HS-27A (cell line): ENCODE data around the gene FBXO11.

Experiments used
- DNase-seq: peaks from one replicate; pipeline ENCODE4 v3.0.0-alpha.2; 2012; ENCODE audit warnings: low read depth, missing footprints

Gene FBXO11

DNA sequence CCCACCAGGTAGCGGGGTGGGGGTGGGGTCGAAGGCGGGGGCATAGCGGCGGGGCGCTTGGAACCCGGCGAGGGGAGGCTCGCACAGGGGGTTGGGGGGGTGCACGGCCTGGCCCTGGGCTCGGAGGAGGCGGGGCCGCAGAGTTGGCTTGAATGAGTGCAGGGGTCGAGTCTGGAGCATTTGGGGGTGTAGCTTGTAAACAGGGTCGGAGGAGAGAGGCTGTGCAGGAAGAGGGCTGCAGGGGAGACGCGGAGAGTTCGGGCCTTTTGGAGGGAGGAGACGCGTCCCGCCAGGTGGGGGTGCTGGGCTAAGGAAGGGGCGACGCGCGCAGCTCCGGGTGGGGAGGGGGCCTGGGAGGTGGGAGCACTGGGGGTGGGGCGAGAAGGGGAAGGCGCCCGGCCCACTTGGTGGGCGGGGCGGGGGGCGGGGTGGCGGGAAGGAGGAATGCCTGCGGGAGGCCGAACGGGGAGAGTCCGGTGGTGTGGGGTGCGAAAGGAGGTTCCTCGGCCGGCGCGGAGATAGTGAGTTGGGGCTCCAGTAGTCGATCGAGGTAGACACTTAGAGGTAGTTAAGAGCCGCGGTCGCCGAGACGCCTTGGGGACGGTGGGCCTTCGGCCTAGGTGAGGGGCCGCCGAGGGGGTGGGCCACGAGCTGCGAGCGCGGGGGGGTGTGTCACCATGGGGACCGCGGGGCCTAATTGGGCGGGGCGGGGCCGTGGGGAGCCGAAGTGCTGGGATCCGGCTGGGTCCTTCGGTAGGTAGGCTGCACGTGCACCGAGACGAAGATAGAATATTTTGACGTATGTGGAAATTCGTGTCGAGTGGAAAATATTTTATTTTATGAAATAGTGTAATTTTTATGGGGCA lies 122.6 kb downstream of the FBXO11 start:
- DNase-seq, result peak; percentile 26

GRCh38 chr2:47782671-47783485 lies 123.4 kb downstream of the FBXO11 start, which contains the start of gene MSH6:
Gene MSH6, plus strand, starts transcription at chr2:47783145. Its CDS starts 89 bp downstream, at chr2:47783234.
- peak; percentile 74 for DNase-seq

- DNase-seq, result no peak
Measured at GRCh38 chr2:47782381-47782670, 124.0 kb downstream of the FBXO11 start.

GRCh38 chr2:47779426-47779790 lies 126.9 kb downstream of the FBXO11 start:
- no peak for DNase-seq

GRCh38 chr2:47778698-47779425 lies 127.4 kb downstream of the FBXO11 start:
- DNase-seq, result no peak

- DNase-seq, result no peak
Measured at GRCh38 chr2:47777277-47777937, 128.9 kb downstream of the FBXO11 start.

DNA sequence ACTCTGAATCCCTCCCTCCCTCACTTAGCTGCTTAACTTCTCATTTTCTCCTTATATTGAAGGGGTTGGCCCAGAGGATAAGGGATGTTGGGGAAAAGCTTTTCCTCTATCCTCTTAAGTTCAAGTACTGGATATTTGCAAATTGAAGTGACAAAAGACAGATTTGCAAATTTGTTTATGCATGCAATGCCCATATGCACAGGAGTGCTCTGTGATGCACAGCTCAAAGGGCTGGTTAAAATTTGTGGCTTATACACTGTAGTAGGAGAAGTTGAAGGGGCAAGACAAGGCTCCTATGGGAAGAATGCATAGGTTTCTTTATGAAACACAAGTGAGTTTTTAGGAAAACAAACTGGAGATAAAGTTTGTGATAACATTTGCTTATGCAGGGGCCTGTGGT lies 131.7 kb downstream of the FBXO11 start:
- DNase-seq, result no peak

DNA sequence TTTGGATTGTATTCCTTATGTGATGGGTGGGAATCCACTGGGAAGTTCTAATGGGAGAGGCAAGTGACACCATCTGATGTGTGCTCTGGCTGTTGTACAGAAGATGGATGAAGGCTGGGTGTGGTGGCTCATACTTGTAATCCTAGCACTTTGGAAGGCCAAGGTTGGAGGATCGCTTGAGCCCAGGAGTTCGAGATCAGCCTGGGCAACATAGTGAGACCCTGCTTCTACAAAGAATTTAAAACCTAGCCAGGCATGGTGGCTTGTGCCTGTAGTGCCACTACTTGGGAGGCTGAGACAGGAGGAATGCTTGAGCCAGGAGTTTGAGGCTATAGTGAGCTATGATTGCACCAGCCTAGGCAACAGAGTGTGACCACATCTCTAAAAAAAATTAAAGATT lies 134.0 kb downstream of the FBXO11 start:
- DNase-seq, result no peak

DNA sequence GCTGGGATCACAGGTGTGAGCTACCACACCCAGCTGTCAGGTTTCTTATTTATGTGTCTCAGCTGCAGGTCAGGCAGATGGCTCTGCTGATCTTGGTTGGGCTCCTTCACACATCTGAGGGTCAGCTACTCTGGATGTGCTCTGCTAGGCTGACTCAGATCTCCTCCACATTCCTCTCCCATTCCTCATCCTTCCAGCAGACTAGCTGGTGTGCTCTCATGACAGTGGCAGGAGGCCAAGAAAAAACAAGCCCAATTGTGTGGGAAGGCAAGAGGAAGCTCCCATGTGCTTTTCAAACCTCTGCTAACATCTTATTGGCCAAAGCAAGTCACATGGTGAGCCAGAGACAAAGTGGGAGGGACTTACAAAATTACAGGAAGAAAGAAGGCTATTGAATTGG lies 135.1 kb downstream of the FBXO11 start:
- peak; percentile 87 for DNase-seq

DNA sequence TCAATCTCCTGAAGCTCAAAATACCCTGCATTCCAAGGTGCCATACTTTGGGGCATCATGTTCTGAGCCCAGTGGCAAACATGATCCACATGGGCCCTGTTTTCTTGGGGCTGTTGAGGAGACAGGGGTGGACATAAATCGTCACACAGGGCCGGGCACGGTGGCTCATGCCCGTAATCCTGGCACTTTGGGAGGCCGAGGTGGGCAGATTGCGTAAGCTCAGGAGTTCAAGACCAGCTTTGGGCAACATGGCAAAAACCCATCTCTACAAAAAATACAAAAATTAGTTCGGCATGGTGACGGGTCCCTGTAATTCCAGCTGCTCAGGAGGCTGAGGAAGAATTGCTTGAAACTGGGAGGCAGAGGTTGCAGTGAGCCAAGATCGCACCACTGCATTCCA lies 137.0 kb downstream of the FBXO11 start:
- no peak for DNase-seq

GRCh38 chr2:47767880-47768609 lies 138.3 kb downstream of the FBXO11 start:
- DNase-seq, result no peak

DNA sequence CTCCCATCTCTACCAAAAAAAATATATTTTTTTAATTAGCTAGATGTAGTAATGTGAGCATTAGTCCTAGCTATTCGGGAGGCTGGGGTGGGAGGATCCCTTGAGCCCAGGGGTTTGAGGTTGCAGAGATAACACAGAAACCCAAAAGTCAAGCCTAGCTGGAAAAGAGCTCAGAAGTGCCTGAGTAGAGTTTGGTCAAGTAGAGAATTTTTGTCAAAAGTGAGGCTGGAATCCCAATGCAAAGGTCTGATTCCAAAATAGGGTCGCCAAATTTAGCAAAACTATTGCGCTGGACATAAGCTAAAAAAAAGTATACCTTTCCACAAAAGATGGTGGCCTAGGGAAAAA lies 138.8 kb downstream of the FBXO11 start:
- DNase-seq, result no peak

DNA sequence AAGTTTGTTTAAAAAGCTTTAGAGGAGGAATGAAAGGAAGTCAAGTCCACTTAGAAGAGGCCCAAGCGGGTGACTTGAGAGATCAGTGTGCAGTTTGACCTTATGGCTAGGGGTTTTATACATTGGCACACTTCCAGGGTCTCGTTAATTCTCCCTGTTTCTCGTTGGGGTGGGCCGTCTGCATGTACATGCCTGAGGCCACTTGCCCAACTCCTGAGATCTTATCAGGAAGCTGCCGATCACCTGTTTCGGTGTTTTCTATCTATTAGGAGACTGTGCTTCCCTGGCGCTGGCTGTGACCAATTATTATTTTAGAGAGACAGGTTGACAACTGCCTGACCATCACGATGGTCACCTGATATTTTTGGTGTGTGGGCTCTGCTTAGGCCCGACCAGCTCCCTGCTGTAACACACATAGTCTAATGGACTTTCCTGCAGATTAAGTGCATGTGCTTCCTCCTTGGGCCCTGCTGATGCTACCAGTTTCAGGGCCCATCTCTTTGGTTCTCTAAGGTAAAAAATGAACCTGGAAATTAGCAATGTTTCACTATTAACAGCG lies 154.4 kb downstream of the FBXO11 start:
- no peak for DNase-seq

DNA sequence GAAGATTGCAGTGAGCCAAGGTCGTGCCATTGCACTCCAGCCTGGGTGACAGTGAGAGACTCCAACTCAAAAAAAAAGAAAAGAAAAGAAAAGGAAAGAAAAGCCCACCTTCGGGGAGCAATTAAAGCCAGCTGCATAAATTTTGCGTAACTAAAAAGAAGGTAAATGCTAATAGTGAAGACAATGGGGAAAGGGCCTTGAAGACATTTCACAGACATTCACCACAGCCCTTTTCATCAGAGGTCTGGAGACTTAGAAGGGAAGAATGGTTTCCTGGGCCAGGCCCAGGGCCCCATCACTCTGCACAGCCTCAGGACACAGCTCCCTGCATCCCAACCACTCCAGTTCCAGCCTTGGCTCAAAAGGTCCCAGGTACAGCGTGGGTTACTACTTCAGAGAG lies 158.4 kb downstream of the FBXO11 start:
- no peak for DNase-seq

GRCh38 chr2:47744074-47744473 lies 162.2 kb downstream of the FBXO11 start:
- no peak for DNase-seq

GRCh38 chr2:47741637-47742036 lies 164.7 kb downstream of the FBXO11 start:
- no peak for DNase-seq

- no peak for DNase-seq
Measured at GRCh38 chr2:47741101-47741500, 165.2 kb downstream of the FBXO11 start.
